HG02938 (cell line): ENCODE data around the gene C12orf50.
"Not testable (repeated sequence)": the region's sequence is repeated elsewhere in the genome, so short reads cannot be mapped to it uniquely, and the experiment has no call there.

Experiments
- ATAC-seq: cut with Tn5 transposase; IDR thresholded peaks from one replicate; pipeline ENCODE4 v1.9.1; 2021; ENCODE audit warnings: mild to moderate bottlenecking, moderate library complexity; ENCODE audit not compliant: unreplicated experiment

C12orf50 gene

GRCh38 chr12:87991483-87991882 lies 37.7 kb downstream of the C12orf50 start:
- ATAC-seq, result no peak

GRCh38 chr12:87988534-87988933 lies 40.7 kb downstream of the C12orf50 start:
- no peak for ATAC-seq

GRCh38 chr12:87985069-87985675 lies 44.0 kb downstream of the C12orf50 start:
- ATAC-seq, result no peak

GRCh38 chr12:87982208-87982607 lies 47.0 kb downstream of the C12orf50 start:
- no peak for ATAC-seq

GRCh38 chr12:87981495-87981894 lies 47.7 kb downstream of the C12orf50 start:
- ATAC-seq, result no peak

- ATAC-seq, result no peak
Measured at GRCh38 chr12:87975879-87976278, 53.3 kb downstream of the C12orf50 start.

GRCh38 chr12:87967871-87968270 lies 61.3 kb downstream of the C12orf50 start:
- no peak for ATAC-seq

- ATAC-seq, result no peak
Measured at GRCh38 chr12:87960566-87960965, 68.6 kb downstream of the C12orf50 start.

- not testable (repeated sequence) for ATAC-seq
Measured at GRCh38 chr12:87954028-87954427, 75.2 kb downstream of the C12orf50 start.

- ATAC-seq, result no peak
Measured at GRCh38 chr12:87953256-87953860, 75.8 kb downstream of the C12orf50 start.

- no peak for ATAC-seq
Measured at GRCh38 chr12:87952850-87953249, 76.4 kb downstream of the C12orf50 start.

GRCh38 chr12:87952223-87952622 lies 77.0 kb downstream of the C12orf50 start:
- ATAC-seq, result no peak

GRCh38 chr12:87943762-87944161 lies 85.4 kb downstream of the C12orf50 start:
- ATAC-seq, result no peak

GRCh38 chr12:87943023-87943422 lies 86.2 kb downstream of the C12orf50 start:
- ATAC-seq, result no peak

- ATAC-seq, result no peak
Measured at GRCh38 chr12:87939182-87939581, 90.0 kb downstream of the C12orf50 start.

GRCh38 chr12:87935216-87935615 lies 94.0 kb downstream of the C12orf50 start:
- no peak for ATAC-seq

- ATAC-seq, result no peak
Measured at GRCh38 chr12:87933991-87934390, 95.2 kb downstream of the C12orf50 start.

GRCh38 chr12:87931812-87932211 lies 97.4 kb downstream of the C12orf50 start:
- no peak for ATAC-seq

GRCh38 chr12:87930627-87931026 lies 98.6 kb downstream of the C12orf50 start:
- ATAC-seq, result no peak
